SU-DHL-6 (cell line): ENCODE results near the gene HDAC5.

ENCODE experiments used
- EZH2phosphoT487 ChIP-seq: fragments of 200-600 bp; sonication (generic), shearing (Covaris generic); conservative IDR thresholded peaks from 2 replicates; pipeline ENCODE4 v1.6.1; 2018; ENCODE audit warnings: mild to moderate bottlenecking, antibody characterized with exemption, low read length, moderate library complexity, mixed read lengths
- TF ChIP-seq, protein P1 (sequence below): fragments of 200-600 bp; sonication (generic); IDR thresholded peaks from one replicate; pipeline ENCODE4 v1.5.1; 2017; ENCODE audit warnings: antibody characterized with exemption, mild to moderate bottlenecking, low read length, moderate library complexity; ENCODE audit not compliant: insufficient read depth, poor library complexity, severe bottlenecking

DNA sequence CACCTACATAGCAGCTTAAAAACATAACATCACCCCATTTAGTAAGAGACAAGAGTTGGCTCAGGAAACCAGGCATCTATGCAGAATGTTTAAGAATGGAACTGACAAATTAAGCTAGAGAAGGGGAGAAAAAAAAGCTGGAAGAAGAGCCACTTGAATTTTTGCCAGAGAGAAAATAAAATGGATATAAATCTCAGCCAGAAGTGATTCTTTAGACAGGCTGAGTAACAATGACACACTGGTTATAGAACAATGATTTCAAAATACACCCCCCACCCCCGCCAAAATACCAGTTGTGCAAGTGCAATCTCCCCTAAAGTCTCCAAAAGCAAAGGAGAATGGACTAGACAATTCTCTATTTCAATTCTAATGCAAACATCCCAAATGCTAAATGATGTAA lies 79.4 kb downstream of the HDAC5 start:
- TF ChIP-seq, protein P1, sequence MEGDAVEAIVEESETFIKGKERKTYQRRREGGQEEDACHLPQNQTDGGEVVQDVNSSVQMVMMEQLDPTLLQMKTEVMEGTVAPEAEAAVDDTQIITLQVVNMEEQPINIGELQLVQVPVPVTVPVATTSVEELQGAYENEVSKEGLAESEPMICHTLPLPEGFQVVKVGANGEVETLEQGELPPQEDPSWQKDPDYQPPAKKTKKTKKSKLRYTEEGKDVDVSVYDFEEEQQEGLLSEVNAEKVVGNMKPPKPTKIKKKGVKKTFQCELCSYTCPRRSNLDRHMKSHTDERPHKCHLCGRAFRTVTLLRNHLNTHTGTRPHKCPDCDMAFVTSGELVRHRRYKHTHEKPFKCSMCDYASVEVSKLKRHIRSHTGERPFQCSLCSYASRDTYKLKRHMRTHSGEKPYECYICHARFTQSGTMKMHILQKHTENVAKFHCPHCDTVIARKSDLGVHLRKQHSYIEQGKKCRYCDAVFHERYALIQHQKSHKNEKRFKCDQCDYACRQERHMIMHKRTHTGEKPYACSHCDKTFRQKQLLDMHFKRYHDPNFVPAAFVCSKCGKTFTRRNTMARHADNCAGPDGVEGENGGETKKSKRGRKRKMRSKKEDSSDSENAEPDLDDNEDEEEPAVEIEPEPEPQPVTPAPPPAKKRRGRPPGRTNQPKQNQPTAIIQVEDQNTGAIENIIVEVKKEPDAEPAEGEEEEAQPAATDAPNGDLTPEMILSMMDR = no peak
- TF ChIP-seq EZH2phosphoT487 = no peak
